GM15510 (cell line): ENCODE results near the gene POU2AF1.

Experiments used
- POLR2A ChIP-seq: IDR thresholded peaks from 3 replicates; pipeline ENCODE4 v1.6.1; 2011; ENCODE audit warnings: borderline replicate concordance; ENCODE audit not compliant: insufficient read length; ENCODE audit errors: extremely low read depth

The POU2AF1 gene

DNA sequence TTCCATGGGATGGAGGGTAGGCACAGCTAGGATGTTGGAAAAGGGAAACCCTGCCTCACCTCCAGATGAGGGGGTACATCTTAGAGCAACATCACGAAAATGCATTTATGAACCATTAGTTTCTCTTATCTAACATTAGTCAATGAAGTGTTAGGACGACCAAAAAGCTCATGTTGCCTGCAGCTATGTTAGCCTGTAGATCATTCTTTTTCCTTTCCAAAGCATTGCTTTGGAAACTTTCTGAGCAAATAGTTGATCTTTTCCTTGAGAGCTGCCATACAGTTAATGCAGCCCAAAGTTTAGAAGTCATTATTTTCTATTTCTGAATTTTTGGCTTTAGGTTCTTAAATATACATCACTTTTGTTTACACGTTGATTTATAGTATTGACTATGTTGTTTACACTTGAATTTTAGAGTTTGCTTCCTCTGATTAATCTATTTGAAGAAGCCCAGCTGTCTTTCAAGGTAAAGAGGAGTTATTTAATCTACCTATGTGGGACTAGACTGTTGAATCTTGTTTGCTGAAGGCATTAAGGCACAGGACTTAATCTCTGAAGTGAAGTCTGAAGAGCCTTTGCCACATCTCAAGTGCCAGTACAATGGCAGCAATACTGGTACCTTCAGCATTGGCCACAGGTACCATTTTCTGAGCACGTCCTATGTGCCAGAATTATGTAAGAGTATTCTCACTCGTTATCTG is 69.7 kb downstream of the POU2AF1 start:
- no peak for TF ChIP-seq POLR2A

DNA sequence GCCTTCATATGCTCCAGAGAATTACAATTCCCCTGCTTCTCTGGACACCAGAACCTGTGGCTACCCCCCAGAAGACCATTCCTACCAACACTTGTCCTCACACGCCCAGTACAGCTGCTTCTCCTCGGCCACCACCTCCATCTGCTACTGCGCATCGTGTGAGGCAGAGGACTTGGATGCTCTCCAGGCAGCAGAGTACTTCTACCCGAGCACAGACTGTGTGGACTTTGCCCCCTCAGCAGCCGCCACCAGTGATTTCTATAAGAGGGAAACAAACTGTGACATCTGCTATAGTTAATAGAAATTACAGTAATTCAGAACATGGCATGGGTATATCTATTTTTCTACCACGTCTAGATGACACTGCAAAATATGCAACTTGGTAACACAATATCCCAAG is 70.9 kb downstream of the POU2AF1 start:
- no peak for TF ChIP-seq POLR2A

DNA sequence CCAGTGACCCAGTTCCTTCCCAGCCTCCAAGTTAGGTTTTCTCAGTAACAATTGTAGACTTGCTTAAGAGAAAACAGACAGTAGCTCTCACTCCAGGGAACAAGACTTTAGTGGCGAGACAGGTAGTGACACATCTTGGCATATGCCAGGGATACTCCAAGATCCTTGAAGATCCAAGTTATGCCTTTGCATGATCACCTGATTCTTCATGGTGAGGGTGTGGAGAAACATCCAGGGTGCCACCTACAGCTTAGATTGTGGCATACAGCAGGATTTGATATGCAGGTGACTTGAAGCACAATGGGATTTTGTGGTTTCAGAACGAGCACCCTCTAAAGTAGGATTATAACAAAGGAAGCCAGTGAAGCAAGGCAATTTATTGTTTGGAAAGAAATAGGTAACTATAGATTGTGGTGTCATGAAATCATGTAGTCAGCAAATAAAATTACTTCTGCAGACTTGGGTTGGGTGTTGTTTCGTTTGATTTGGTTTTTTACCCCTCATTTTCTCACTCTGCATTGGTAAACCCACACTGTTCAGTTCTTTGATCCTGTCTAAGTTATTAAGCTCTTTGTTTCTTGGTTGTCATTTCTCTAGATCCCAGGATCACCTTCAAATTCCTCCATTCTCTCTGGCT is 71.5 kb downstream of the POU2AF1 start:
- TF ChIP-seq POLR2A = no peak

DNA sequence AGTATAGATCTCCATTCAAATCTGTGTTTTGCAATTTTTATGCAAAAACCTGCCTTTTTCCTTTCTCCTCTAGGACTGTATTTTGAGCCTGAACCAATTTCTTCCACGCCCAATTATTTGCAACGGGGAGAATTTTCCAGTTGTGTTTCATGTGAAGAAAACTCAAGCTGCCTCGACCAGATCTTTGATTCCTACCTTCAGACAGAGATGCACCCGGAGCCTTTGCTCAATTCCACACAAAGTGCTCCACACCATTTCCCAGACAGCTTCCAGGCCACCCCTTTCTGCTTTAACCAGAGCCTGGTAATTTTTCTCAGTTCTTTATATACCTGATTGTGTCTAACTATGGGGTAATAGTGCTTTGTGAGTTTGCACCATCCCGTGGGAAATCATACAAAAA is 72.8 kb downstream of the POU2AF1 start:
- TF ChIP-seq POLR2A = no peak

DNA sequence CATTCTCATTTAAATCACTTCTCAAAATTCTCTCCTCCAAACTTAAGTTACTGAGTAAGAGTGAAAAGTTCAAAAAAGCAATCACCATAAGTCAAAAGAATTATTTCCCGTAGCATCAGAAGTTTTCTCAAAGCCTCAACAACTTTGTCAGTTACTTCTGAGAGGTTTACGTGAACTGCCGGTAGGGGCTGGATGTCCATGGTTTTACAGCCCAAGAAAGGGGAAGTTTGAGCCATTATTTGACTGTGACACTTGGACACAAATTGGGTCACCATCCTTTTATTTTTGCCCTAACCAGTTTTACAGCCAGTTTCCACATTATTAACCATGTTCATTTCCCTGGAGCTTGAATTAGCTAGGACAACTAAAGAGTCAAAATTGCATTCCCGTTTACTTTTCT is 73.2 kb downstream of the POU2AF1 start:
- TF ChIP-seq POLR2A = no peak

DNA sequence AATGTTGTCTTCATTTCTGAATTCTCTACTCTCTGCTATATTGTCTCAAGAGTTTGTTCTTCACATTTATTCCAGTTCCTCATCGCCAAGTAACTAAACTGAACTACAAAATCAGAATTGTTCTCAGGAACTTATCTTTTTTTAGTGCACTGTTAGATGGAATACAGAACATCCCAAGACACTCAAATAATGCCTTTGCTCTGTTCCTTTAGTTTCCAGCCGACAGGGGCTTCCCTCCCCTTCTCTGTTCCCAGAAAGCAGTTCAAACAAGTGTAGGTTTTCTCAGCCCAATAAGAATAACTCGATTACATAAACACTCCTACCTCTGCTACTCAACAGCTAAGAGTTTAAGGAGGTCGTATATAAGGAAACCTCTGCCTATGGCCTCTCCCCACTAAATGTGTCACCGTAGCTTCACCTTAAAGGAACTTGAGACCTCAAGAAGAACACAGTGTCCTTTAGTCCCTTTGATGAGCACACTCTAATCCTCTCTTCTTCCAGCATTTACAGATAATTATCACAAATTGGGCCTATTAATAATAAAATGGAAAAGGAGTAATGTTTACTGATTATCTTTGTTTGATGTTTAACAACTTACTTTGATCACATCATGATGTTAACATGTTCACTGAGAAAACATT is 73.8 kb downstream of the POU2AF1 start:
- no peak for TF ChIP-seq POLR2A

DNA sequence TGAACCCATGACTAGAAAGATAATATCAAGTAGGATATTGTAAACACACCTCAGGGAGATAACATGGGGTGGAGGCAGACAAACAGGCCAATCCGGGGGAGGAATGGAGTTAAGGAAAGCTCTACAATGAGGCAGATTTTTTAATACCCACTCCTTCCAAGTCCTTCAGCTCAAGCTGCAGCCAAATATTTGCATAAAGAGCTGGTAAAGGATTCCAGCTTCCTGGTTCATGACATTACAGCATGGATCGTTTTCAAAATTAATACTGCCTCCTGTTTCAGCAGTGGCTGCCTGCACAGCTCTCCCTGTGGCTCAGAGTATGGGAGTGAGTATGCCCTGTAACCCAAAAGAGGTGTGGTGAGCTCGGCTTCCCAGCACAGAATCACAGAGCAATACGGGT is 75.6 kb downstream of the POU2AF1 start:
- TF ChIP-seq POLR2A = no peak

DNA sequence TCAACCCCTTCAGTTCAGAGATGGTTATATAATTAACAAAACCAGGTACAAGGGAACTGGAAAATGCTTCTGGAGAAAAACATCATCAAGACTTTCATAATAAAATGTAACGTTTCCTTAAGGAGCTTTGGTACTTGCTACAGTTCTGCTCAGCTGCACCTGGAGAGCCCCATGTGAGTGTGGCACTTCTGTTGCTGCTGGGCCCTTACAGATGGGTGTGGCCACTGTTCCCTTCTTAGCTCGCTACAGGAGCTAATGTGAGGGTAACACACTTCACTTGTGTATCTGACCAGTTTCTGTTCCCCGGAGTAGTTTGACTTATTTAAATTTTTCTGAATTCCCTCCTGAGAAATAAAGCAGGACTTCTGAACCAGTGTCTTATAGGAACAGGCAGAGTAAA is 76.8 kb downstream of the POU2AF1 start:
- no peak for TF ChIP-seq POLR2A
